ENCODE measurements around the gene KRT33A.

DNA sequence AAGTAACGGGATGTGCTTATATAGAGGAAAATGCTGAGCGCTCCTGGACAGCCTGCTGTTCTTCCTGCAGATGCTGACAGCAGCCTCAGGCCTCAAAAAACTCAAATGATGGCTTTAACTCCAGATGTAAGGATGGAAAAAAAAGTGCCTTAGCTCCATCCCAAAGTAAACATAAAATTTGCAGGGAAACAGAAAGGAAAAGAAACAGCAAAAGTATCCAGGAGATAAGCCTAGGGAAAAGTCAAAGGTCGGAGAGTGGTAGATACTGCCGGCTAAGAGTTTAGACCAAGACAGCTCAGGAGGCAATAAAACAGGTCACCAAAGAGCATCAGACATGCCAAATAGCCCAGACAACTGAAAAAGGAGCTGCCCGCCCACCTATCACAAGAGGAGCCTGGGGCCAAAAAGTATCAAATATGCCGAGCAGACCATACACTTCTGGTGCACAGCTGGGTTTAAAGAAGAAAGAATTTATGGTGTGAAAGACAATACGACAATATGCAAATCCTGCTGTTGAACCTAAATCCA lies 39.8 kb upstream of the KRT33A start:
- TF ChIP-seq, protein P1, sequence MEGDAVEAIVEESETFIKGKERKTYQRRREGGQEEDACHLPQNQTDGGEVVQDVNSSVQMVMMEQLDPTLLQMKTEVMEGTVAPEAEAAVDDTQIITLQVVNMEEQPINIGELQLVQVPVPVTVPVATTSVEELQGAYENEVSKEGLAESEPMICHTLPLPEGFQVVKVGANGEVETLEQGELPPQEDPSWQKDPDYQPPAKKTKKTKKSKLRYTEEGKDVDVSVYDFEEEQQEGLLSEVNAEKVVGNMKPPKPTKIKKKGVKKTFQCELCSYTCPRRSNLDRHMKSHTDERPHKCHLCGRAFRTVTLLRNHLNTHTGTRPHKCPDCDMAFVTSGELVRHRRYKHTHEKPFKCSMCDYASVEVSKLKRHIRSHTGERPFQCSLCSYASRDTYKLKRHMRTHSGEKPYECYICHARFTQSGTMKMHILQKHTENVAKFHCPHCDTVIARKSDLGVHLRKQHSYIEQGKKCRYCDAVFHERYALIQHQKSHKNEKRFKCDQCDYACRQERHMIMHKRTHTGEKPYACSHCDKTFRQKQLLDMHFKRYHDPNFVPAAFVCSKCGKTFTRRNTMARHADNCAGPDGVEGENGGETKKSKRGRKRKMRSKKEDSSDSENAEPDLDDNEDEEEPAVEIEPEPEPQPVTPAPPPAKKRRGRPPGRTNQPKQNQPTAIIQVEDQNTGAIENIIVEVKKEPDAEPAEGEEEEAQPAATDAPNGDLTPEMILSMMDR (IDR thresholded peaks at IDR 0.05; ENCODE audit: low read depth, low read length) = no peak
- TF ChIP-seq POLR2A (IDR thresholded peaks at IDR 0.05; ENCODE audit: extremely low read depth, insufficient read length) = no peak
